Stimulated activated CD8-positive, alpha-beta memory T cell treated with anti-CD3 and anti-CD28 coated beads, Interleukin-7, amount 100 ng/mL, for 4 hours (primary cell): ENCODE measurements around the gene TMTC1.

ENCODE experiments used
- DNase-seq, 2 donors: peaks; one replicate each; pipeline ENCODE4 v3.0.0-alpha.2; 2020; ENCODE audit warnings: low read depth in 2 of 2

Gene TMTC1

GRCh38 chr12:29451888-29452287 lies 331.9 kb downstream of the TMTC1 start:
- DNase-seq = no peak
